ENCODE results near the gene NCDN. TPM values are rescaled to one million over a fixed set of nuclear protein-coding genes. Genes with fewer than 3 reads are reported as not detected.

Gene NCDN
- total RNA-seq, 1 donor: 24.4 TPM

DNA sequence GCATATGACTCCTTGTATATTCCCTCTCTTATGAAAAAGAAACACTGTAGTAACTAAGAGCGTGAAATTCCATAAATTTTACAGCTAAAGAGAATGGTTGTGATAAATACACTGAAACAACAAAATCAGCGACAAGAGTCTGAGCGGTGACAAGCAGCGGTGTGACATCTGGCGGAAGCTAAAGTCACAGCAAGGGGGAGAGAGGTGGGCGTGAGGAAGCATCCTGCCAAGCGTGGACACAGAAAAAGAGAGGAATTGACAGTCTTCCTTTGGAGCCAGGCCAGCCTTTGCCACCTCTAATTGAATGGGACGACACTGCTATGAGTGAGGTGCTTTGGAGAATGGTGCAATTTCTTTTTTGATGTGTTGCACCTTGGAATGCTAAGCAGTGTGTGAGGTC, 57.8 kb downstream of the NCDN start:
- no peak overlapping the region for H3K4me3 ChIP-seq (ENCODE audit: low read depth, low read length)
- TF ChIP-seq, protein P1, sequence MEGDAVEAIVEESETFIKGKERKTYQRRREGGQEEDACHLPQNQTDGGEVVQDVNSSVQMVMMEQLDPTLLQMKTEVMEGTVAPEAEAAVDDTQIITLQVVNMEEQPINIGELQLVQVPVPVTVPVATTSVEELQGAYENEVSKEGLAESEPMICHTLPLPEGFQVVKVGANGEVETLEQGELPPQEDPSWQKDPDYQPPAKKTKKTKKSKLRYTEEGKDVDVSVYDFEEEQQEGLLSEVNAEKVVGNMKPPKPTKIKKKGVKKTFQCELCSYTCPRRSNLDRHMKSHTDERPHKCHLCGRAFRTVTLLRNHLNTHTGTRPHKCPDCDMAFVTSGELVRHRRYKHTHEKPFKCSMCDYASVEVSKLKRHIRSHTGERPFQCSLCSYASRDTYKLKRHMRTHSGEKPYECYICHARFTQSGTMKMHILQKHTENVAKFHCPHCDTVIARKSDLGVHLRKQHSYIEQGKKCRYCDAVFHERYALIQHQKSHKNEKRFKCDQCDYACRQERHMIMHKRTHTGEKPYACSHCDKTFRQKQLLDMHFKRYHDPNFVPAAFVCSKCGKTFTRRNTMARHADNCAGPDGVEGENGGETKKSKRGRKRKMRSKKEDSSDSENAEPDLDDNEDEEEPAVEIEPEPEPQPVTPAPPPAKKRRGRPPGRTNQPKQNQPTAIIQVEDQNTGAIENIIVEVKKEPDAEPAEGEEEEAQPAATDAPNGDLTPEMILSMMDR (IDR thresholded peaks at IDR 0.05; ENCODE audit: insufficient read depth, low read length): no peak
- DNase-seq (ENCODE audit: low read depth): no peak

Other genes starting within 250 kb of the NCDN start
- 36.2 and 55.7 TPM in 2 replicates for gene KIAA0319L, start 396 bp upstream of the NCDN start, total RNA-seq (ENCODE audit: low replicate concordance)
- gene TFAP2E, start 15.5 kb downstream of the NCDN start, total RNA-seq (ENCODE audit: low replicate concordance): 0.18 and 0.25 TPM in 2 replicates
- 8.8 and 22.1 TPM in 2 replicates for gene PSMB2, start 83.7 kb downstream of the NCDN start, total RNA-seq (ENCODE audit: low replicate concordance)
- 19.3 and 27.2 TPM in 2 replicates for gene C1orf216, start 161.1 kb downstream of the NCDN start, total RNA-seq (ENCODE audit: low replicate concordance)
- 1.7 and 40.8 TPM in 2 replicates for gene CLSPN, start 212.2 kb downstream of the NCDN start, total RNA-seq (ENCODE audit: low replicate concordance)